ENCODE data around the gene CLEC2D.

DNA sequence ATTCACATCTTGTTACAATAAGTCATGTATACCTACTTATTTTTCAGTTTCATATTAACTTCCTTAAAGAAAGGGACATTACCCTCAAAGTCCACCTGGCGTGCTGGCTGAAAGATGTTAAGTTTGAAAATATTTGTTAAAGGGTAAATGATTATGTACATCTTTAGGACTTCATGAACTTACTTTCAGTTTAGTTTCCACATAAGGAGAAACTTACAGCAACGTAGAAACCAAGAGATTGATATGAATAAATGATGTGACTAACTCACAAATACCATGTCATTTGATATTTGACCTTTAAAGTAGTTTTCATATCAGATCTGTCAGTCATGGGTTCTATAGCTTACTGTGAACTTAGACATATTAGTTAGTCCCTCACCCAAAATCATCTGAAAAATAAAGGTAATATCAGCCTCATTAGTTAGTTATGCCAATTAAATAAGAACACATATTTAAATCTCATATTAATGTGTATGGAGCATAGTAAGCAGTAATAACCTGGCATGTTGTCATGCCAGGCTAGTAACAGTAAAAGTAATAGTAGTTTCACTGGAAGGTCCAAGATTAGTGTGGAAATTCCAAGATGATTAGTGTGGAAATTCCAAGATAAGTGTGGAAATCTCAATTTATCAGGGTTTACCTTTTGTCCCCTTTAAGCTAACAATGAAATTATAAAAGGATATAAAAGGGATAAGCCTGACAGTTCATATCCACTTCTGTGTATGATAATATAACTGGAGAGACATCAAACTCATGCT is 1.9 kb upstream of the CLEC2D start:
- TF ChIP-seq JUN (IDR thresholded peaks at IDR 0.05; ENCODE audit: borderline replicate concordance, insufficient read depth, insufficient read length, low read depth), result no peak
- TF ChIP-seq POLR2A (IDR thresholded peaks at IDR 0.05; ENCODE audit: low read depth, low read length), result no peak
- TF ChIP-seq CTCF (IDR thresholded peaks at IDR 0.05; ENCODE audit: extremely low read depth in 1 of 2, insufficient read depth in 1 of 2, low read depth in 1 of 2, low read length in 2 of 2), result no peak
- TF ChIP-seq EZH2 (IDR thresholded peaks at IDR 0.05; ENCODE audit: borderline replicate concordance, low read depth, low read length, severe bottlenecking), result no peak
- no peak for TF ChIP-seq FOS (IDR thresholded peaks at IDR 0.05; ENCODE audit: borderline replicate concordance, insufficient read depth, low read length)
- no peak for TF ChIP-seq POLR2AphosphoS5 (IDR thresholded peaks at IDR 0.05; ENCODE audit: insufficient read depth, low read depth, low read length)
- no peak for TF ChIP-seq GATA2 (IDR thresholded peaks at IDR 0.05; ENCODE audit: insufficient read depth, insufficient read length, low read depth, low read length)
- TF ChIP-seq MAX (IDR thresholded peaks at IDR 0.05; ENCODE audit: insufficient read depth, insufficient read length), result no peak
- no peak for TF ChIP-seq MYC (IDR thresholded peaks at IDR 0.05; ENCODE audit: low read depth, low read length)

All from endothelial cell of umbilical vein (primary cell).